Adrenal gland (tissue), 5 donors: Measurements from ENCODE around the gene ATP8B1.
"Not testable (repeated sequence)": the region's sequence is repeated elsewhere in the genome, so short reads cannot be mapped to it uniquely, and the experiment has no call there.

ENCODE experiments used
- CTCF ChIP-seq, 6 experiments: fragments of 450-650 bp in 4 of 6; fragments of 200-600 bp in 2 of 6; sonication (generic) in 1 of 6; IDR thresholded peaks; 1 replicate in 5 of 6; 2 replicates in 1 of 6; pipeline versions ENCODE4 v1.5.1 to v1.8.0; 2016 to 2021; ENCODE audit warnings: antibody characterized with exemption in 6 of 6, mild to moderate bottlenecking in 2 of 6, moderate library complexity in 1 of 6
- POLR2A ChIP-seq, 2 donors: fragments of 450-650 bp; IDR thresholded peaks; one replicate each; pipeline ENCODE4 v1.6.1; 2017; ENCODE audit warnings: antibody characterized with exemption in 2 of 2, mild to moderate bottlenecking in 2 of 2, moderate library complexity in 1 of 2
- donor health status: DM: no; HTN: no; CAD: no.

- TF ChIP-seq CTCF, POLR2A (IDR thresholded peaks at IDR 0.05): not testable (repeated sequence)
Observed at GRCh38 chr18:57642462-57642861, 160.7 kb downstream of the ATP8B1 start.
